ENCODE measurements around the gene ZSCAN4. TPM values are rescaled to one million over a fixed set of nuclear protein-coding genes. Genes with fewer than 3 reads are reported as not detected.

The ZSCAN4 gene
- total RNA-seq, 1 experiment from 2014 or later, result not detected

DNA sequence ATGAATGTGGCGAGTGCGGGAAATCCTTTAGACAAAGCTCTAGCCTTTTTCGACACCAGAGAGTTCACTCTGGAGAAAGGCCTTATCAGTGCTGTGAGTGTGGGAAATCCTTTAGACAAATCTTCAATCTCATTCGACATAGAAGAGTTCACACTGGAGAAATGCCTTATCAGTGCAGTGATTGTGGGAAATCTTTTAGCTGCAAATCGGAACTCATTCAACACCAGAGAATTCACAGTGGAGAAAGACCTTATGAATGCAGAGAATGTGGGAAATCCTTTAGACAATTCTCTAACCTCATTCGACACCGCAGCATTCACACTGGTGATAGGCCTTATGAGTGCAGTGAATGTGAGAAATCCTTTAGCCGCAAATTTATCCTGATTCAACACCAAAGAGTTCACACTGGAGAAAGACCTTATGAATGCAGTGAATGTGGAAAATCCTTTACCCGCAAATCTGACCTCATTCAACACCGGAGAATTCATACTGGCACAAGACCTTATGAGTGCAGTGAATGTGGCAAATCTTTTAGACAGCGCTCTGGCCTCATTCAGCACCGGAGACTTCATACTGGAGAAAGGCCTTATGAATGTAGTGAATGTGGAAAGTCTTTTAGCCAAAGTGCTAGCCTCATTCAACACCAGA, 18.8 kb downstream of the ZSCAN4 start:
- Histone ChIP-seq H4K5ac (ENCODE audit: insufficient read length, low read depth, low read length) (no peak overlapping the region), H3K23me2 (ENCODE audit: insufficient read length, low read depth, low read length, poor library complexity, severe bottlenecking) (peaks cover 6% of the 10 kb centered on the region), H2AK5ac (ENCODE audit: insufficient read length, low read length) (no peak overlapping the region), H3K4me1 (ENCODE audit: insufficient read depth, low read length) (no peaks in the 10 kb centered on the region), H4K20me1 (ENCODE audit: control insufficient read depth, insufficient read depth, insufficient read length) (no peaks in the 10 kb centered on the region), H3K79me1 (ENCODE audit: insufficient read depth, low read depth, low read length, poor library complexity, severe bottlenecking) (peaks cover 26% of the 10 kb centered on the region), H4K8ac (replicated peaks; ENCODE audit: insufficient read length, low read depth, low read length) (no peak overlapping the region), H3K14ac (ENCODE audit: insufficient read depth, low read length) (no peak overlapping the region), H3K4ac (ENCODE audit: low read depth, low read length) (no peak overlapping the region), H4K91ac (ENCODE audit: insufficient read length, low read depth, low read length) (no peak overlapping the region), H2BK120ac (ENCODE audit: low read depth, low read length, poor library complexity, severe bottlenecking) (no peak overlapping the region), H2BK5ac (ENCODE audit: insufficient read length, low read length) (no peak overlapping the region), H3K56ac (ENCODE audit: insufficient read length, low read depth, low read length) (no peak overlapping the region), H2BK12ac (ENCODE audit: insufficient read length, low read depth, low read length) (no peak overlapping the region), H2BK15ac (ENCODE audit: low read depth, low read length) (no peak overlapping the region), H3K9me3 (ENCODE audit: control insufficient read depth, low read depth, low read length) (peaks cover 47% of the 10 kb centered on the region), H2BK20ac (ENCODE audit: low read depth, low read length, poor library complexity, severe bottlenecking) (no peak overlapping the region), H3K4me2 (ENCODE audit: insufficient read depth, insufficient read length, low read length) (no peak overlapping the region), H3K23ac (ENCODE audit: insufficient read length, low read depth, low read length) (no peak overlapping the region), H3K27ac (ENCODE audit: insufficient read length, low read depth, low read length) (no peak overlapping the region), H2AFZ (ENCODE audit: low read length) (no peak overlapping the region), H3K18ac (ENCODE audit: insufficient read length, low read depth, low read length) (no peak overlapping the region), H3K9ac (ENCODE audit: extremely low read depth, insufficient read length, low read length) (no peak overlapping the region), H3K79me2 (ENCODE audit: insufficient read depth, low read length) (peaks cover 50% of the 10 kb centered on the region; the same call in 1 of the 2 replicates), H3K27me3 (ENCODE audit: insufficient read depth, low read length) (no peaks in the 10 kb centered on the region), H3T11ph (ENCODE audit: low read length) (no peak overlapping the region)
- Mint-ChIP-seq H3K4me3 (no peak overlapping the region), H3K9me3 (peaks cover 75 to 77% of the 10 kb centered on the region in 2 experiments), H3K27ac (no peak overlapping the region), H3K36me3 (ENCODE audit: insufficient read depth in 1 of 3, low read depth in 3 of 3) (peaks cover 86% of the 10 kb centered on the region in 3 experiments), H3K4me1 (peaks cover 13 to 14% of the 10 kb centered on the region in 2 experiments), H3K27me3 (ENCODE audit: low read depth) (peaks cover 1% of the 10 kb centered on the region; the same call in 1 of the 2 replicates)
- WGBS (ENCODE audit: extremely low coverage, insufficient read length, low lambda C conversion rate), result no CpG with 5 or more reads among the region's 12 CpGs
- no peak for DNase-seq
- TF ChIP-seq, protein P1, sequence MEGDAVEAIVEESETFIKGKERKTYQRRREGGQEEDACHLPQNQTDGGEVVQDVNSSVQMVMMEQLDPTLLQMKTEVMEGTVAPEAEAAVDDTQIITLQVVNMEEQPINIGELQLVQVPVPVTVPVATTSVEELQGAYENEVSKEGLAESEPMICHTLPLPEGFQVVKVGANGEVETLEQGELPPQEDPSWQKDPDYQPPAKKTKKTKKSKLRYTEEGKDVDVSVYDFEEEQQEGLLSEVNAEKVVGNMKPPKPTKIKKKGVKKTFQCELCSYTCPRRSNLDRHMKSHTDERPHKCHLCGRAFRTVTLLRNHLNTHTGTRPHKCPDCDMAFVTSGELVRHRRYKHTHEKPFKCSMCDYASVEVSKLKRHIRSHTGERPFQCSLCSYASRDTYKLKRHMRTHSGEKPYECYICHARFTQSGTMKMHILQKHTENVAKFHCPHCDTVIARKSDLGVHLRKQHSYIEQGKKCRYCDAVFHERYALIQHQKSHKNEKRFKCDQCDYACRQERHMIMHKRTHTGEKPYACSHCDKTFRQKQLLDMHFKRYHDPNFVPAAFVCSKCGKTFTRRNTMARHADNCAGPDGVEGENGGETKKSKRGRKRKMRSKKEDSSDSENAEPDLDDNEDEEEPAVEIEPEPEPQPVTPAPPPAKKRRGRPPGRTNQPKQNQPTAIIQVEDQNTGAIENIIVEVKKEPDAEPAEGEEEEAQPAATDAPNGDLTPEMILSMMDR (conservative IDR thresholded peaks at IDR 0.05), result no peak

Measured in H9 (cell line).